MM.1S (cell line): ENCODE measurements around the gene FOXP4.
A peak's percentile ranks its signal among the peaks of the same experiment; 100 is the strongest.

Experiments used
- DNase-seq: peaks from one replicate; pipeline ENCODE4 v3.0.0-alpha.2; 2015
- H2AFZ ChIP-seq: fragments of 300-600 bp; sonication (generic); 2 replicates; pipeline ENCODE4 v1.6.0; 2016; ENCODE audit warnings: antibody characterized with exemption, low read length
- H3F3A ChIP-seq: fragments of 300-600 bp; sonication (generic); 2 replicates; pipeline ENCODE4 v1.6.1; 2016; ENCODE audit warnings: mild to moderate bottlenecking, antibody characterized with exemption, low read length, moderate library complexity, mixed read lengths; ENCODE audit not compliant: insufficient read depth
- H3K27ac ChIP-seq: fragments of 300-600 bp; sonication (generic); 2 replicates; pipeline ENCODE4 v1.5.1; 2016; ENCODE audit warnings: mild to moderate bottlenecking, low read length
- H3K27me3 ChIP-seq: fragments of 300-600 bp; sonication (generic); replicated peaks from 2 replicates; pipeline ENCODE4 v1.6.0; 2016; ENCODE audit warnings: low read length; ENCODE audit not compliant: insufficient read depth
- H3K36me3 ChIP-seq: fragments of 300-600 bp; sonication (generic); replicated peaks from 2 replicates; pipeline ENCODE4 v1.6.1; 2016; ENCODE audit warnings: mild to moderate bottlenecking, low read length, mixed read lengths; ENCODE audit not compliant: insufficient read depth
- H3K4me1 ChIP-seq: fragments of 300-600 bp; sonication (generic); 2 replicates; pipeline ENCODE4 v1.6.1; 2016; ENCODE audit warnings: low read length, mixed read lengths
- H3K4me2 ChIP-seq: fragments of 300-600 bp; sonication (generic); 2 replicates; pipeline ENCODE4 v1.6.0; 2016; ENCODE audit warnings: low read depth, low read length
- H3K4me3 ChIP-seq: fragments of 300-600 bp; sonication (generic); 2 replicates; pipeline ENCODE4 v1.5.1; 2016; ENCODE audit warnings: low read length, mixed read lengths
- H3K79me2 ChIP-seq: fragments of 300-600 bp; sonication (generic); 2 replicates; pipeline ENCODE4 v1.6.1; 2016; ENCODE audit warnings: mixed run types, low read length, mixed read lengths
- H3K9ac ChIP-seq: fragments of 300-600 bp; sonication (generic); 2 replicates; pipeline ENCODE4 v1.6.1; 2016; ENCODE audit warnings: low read length, mixed read lengths
- H3K9me2 ChIP-seq: fragments of 300-600 bp; sonication (generic); replicated peaks from 2 replicates; pipeline ENCODE4 v1.6.1; 2016; ENCODE audit warnings: mild to moderate bottlenecking, low read length, mixed read lengths; ENCODE audit not compliant: insufficient read depth
- H3K9me3 ChIP-seq: fragments of 300-600 bp; sonication (generic); replicated peaks from 2 replicates; pipeline ENCODE4 v1.6.1; 2016; ENCODE audit warnings: mild to moderate bottlenecking, low read length, mixed read lengths; ENCODE audit not compliant: insufficient read depth
- H4K20me1 ChIP-seq: fragments of 300-600 bp; sonication (generic); 2 replicates; pipeline ENCODE4 v1.6.1; 2016; ENCODE audit warnings: mild to moderate bottlenecking, low read length, moderate library complexity, mixed read lengths; ENCODE audit not compliant: insufficient read depth
- EZH2 ChIP-seq: fragments of 300-600 bp; sonication (generic); optimal IDR thresholded peaks from 2 replicates; pipeline ENCODE3; 2017; ENCODE audit warnings: low read depth, mild to moderate bottlenecking, antibody characterized with exemption, low read length, mixed read lengths
- EZH2phosphoT487 ChIP-seq: fragments of 300-600 bp; sonication (generic); IDR thresholded peaks from 2 replicates; pipeline ENCODE4 v1.6.1; 2018; ENCODE audit warnings: antibody characterized with exemption, low read length
- TF ChIP-seq, protein P1 (sequence below): fragments of 300-600 bp; sonication (generic); IDR thresholded peaks from 2 replicates; pipeline ENCODE4 v1.5.1; 2016; ENCODE audit warnings: antibody characterized with exemption, low read length, mixed read lengths

FOXP4 gene

GRCh38 chr6:41546475-41546865 lies 289 bp downstream of the FOXP4 start:
- Histone ChIP-seq H4K20me1 (peaks cover 3% of the 10 kb centered on the region; the same call in 1 of the 2 replicates), H3K79me2 (peaks cover 20% of the 10 kb centered on the region), H3K4me3 (peak overlapping the region; percentile 61; the same call in 1 of the 2 replicates), H3K36me3 (no peaks in the 10 kb centered on the region), H3K9ac (no peak overlapping the region), H3K4me2 (no peak overlapping the region), H3K27me3 (peaks cover 27% of the 10 kb centered on the region), H3K27ac (no peak overlapping the region), H3K9me3 (no peaks in the 10 kb centered on the region), H3K9me2 (no peaks in the 10 kb centered on the region), H3K4me1 (no peaks in the 10 kb centered on the region), H3F3A (no peaks in the 10 kb centered on the region), H2AFZ (no peak overlapping the region)
- DNase-seq = peak; percentile 59
- no peak for TF ChIP-seq EZH2
- TF ChIP-seq, protein P1, sequence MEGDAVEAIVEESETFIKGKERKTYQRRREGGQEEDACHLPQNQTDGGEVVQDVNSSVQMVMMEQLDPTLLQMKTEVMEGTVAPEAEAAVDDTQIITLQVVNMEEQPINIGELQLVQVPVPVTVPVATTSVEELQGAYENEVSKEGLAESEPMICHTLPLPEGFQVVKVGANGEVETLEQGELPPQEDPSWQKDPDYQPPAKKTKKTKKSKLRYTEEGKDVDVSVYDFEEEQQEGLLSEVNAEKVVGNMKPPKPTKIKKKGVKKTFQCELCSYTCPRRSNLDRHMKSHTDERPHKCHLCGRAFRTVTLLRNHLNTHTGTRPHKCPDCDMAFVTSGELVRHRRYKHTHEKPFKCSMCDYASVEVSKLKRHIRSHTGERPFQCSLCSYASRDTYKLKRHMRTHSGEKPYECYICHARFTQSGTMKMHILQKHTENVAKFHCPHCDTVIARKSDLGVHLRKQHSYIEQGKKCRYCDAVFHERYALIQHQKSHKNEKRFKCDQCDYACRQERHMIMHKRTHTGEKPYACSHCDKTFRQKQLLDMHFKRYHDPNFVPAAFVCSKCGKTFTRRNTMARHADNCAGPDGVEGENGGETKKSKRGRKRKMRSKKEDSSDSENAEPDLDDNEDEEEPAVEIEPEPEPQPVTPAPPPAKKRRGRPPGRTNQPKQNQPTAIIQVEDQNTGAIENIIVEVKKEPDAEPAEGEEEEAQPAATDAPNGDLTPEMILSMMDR = no peak

- Histone ChIP-seq H3K9ac (peak overlapping the region; percentile 4; the same call in 1 of the 2 replicates), H3K4me1 (no peaks in the 10 kb centered on the region), H3K9me2 (no peaks in the 10 kb centered on the region), H3K9me3 (no peaks in the 10 kb centered on the region), H3K36me3 (no peaks in the 10 kb centered on the region), H2AFZ (no peak overlapping the region), H3K4me3 (peak overlapping the region; percentile 61), H4K20me1 (peaks cover 3% of the 10 kb centered on the region; the same call in 1 of the 2 replicates), H3K27ac (no peak overlapping the region), H3K79me2 (peaks cover 20% of the 10 kb centered on the region), H3K27me3 (peaks cover 25% of the 10 kb centered on the region), H3F3A (no peaks in the 10 kb centered on the region), H3K4me2 (peak overlapping the region; percentile 71)
- peak; percentile 33 for DNase-seq
- TF ChIP-seq EZH2 (no peak), EZH2phosphoT487 (no peak)
- TF ChIP-seq, protein P1 = no peak
Measured at GRCh38 chr6:41546866-41547798, 951 bp downstream of the FOXP4 start.

DNA sequence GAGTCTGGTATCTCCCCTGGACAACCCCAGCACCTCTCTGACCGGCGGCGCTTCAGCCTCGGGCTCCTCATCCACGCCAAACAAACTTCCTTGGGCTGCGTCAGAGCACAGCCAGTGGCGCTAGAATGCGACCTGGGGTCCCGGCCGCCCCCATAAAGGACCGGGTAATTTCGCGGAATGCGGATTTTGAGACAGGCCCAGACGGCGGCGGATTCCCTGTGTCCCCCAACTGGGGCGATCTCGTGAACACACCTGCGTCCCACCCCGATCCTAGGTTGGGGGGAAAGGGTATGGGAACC lies 1.6 kb downstream of the FOXP4 start:
- no peaks in the 10 kb centered on the region for H3K9me3 ChIP-seq
- H3K27ac ChIP-seq = no peak overlapping the region
- H4K20me1 ChIP-seq = peaks cover 3% of the 10 kb centered on the region; the same call in 1 of the 2 replicates
- TF ChIP-seq, protein P1 = no peak
- TF ChIP-seq EZH2 (no peak), EZH2phosphoT487 (no peak)
- DNase-seq = no peak
- peaks cover 25% of the 10 kb centered on the region for H3K27me3 ChIP-seq
- no peaks in the 10 kb centered on the region for H3K4me1 ChIP-seq
- no peaks in the 10 kb centered on the region for H3K9me2 ChIP-seq
- H3K79me2 ChIP-seq = peaks cover 20% of the 10 kb centered on the region
- no peak overlapping the region for H3K9ac ChIP-seq
- no peaks in the 10 kb centered on the region for H3K36me3 ChIP-seq
- H3F3A ChIP-seq = no peaks in the 10 kb centered on the region
- peak overlapping the region; percentile 71; the same call in 1 of the 2 replicates for H3K4me2 ChIP-seq
- H2AFZ ChIP-seq = no peak overlapping the region
- peak overlapping the region; percentile 61; the same call in 1 of the 2 replicates for H3K4me3 ChIP-seq
